Measurements from ENCODE around the gene CHI3L2.

- TF ChIP-seq CTCF (conservative IDR thresholded peaks at IDR 0.05; ENCODE audit: low read depth in 2 of 2) (no peak), REST (IDR thresholded peaks at IDR 0.05; ENCODE audit: unreplicated experiment) (no peak)
Observed at GRCh38 chr1:111217183-111217910, 10.2 kb upstream of the CHI3L2 start.

All from GM23338 (cell line).